ENCODE results near the gene KPNA1. TPM values are rescaled to one million over a fixed set of nuclear protein-coding genes. Genes with fewer than 3 reads are reported as not detected.
A peak's percentile ranks its signal among the peaks of the same experiment; 100 is the strongest.

KPNA1 gene
- polyA plus RNA-seq, 1 experiment: 54.0 TPM

DNA sequence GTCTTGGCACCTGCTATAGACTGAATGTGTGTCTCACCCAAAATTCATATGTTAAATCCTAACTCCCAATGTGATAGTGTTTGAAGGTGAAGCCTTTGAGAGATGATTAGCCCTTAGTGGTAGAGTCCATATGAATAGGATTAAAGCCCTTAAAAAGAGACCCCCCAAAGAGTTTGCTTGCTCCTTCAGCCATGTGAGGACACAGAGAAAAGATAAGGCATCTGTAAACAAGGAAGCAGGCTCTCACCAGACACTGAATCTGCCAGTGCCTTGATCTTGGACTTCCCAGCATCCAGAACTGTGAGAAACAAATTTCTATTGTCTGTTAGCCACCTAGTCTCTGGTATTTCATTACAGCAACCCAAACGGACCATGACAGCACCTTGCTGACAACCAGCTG is 16.6 kb downstream of the KPNA1 start:
- ChIA-PET CTCF (no interaction called here), POLR2A (no interaction called here)
- H3K27me3 ChIP-seq (ENCODE audit: control insufficient read depth, insufficient read depth, low read length): no peaks in the 10 kb centered on the region
- TF ChIP-seq, protein P1, sequence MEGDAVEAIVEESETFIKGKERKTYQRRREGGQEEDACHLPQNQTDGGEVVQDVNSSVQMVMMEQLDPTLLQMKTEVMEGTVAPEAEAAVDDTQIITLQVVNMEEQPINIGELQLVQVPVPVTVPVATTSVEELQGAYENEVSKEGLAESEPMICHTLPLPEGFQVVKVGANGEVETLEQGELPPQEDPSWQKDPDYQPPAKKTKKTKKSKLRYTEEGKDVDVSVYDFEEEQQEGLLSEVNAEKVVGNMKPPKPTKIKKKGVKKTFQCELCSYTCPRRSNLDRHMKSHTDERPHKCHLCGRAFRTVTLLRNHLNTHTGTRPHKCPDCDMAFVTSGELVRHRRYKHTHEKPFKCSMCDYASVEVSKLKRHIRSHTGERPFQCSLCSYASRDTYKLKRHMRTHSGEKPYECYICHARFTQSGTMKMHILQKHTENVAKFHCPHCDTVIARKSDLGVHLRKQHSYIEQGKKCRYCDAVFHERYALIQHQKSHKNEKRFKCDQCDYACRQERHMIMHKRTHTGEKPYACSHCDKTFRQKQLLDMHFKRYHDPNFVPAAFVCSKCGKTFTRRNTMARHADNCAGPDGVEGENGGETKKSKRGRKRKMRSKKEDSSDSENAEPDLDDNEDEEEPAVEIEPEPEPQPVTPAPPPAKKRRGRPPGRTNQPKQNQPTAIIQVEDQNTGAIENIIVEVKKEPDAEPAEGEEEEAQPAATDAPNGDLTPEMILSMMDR (IDR thresholded peaks at IDR 0.05; ENCODE audit: low read depth, low read length): no peak
- H3K4me3 ChIP-seq (ENCODE audit: low read depth, low read length): no peak overlapping the region
- no peaks in the 10 kb centered on the region for H3K9me3 ChIP-seq (ENCODE audit: control insufficient read depth, insufficient read depth, low read length)
- no peak for DNase-seq (ENCODE audit: low read depth, low spot score)
- no peak overlapping the region for H3K27ac ChIP-seq (ENCODE audit: low read depth, low read length)

DNA sequence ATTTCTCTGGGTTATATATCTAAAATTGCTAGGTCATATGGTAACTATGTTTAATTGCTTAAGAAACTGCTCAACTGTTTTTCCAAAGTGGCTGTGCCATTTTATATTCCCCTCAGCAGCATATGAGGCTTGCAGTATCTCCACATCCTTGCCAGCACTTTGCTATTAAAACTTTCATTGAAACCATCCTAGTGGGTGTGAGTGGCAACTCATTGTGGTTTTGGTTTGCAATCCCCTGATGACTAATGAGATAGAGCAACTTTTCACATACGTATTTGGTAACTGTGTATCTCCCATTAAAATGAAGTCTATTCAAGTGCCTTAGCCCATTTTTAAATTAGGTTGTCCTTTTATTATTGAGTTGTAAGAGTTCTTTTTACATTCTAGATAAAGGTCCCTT is 17.3 kb downstream of the KPNA1 start:
- TF ChIP-seq, protein P1 (IDR thresholded peaks at IDR 0.05; ENCODE audit: low read depth, low read length): no peak
- POLR2A ChIA-PET: no interaction called here
- DNase-seq (ENCODE audit: low read depth, low spot score): peak; percentile 62
- no peaks in the 10 kb centered on the region for H3K9me3 ChIP-seq (ENCODE audit: control insufficient read depth, insufficient read depth, low read length)
- no peak overlapping the region for H3K4me3 ChIP-seq (ENCODE audit: low read depth, low read length)
- H3K27ac ChIP-seq (ENCODE audit: low read depth, low read length): no peak overlapping the region
- no peaks in the 10 kb centered on the region for H3K27me3 ChIP-seq (ENCODE audit: control insufficient read depth, insufficient read depth, low read length)
- CTCF ChIA-PET: interaction anchor here (1.4 kb wide), 1 partner anchor 104 kb away, joined by 4 read pairs; no protein-coding TSS in a partner anchor

DNA sequence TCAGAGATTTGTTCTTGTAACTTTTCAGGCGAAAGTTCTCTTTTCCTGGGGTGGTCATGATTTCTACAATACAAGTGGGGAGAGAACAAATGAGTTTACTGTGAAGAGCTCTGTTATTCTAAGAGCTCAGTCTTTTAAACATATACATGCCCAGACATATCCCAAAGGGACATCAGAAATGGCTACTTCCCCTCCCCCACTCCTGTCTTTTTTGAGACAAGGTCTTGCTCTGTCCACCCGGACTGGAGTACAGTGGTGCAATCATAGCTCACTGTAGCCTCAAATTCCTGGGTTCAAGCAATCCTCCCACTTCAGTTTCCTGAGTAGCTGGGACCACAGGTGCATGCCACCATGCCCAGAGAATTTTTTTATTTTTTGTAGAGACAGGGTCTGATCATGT is 18.2 kb downstream of the KPNA1 start:
- ChIA-PET CTCF (interaction anchor here (0.5 to 1.4 kb wide), 3 partner anchors 18 to 183 kb away, joined by 3 to 5 read pairs (median 4); partner anchors contain the start of gene KPNA1), POLR2A (no interaction called here)

DNA sequence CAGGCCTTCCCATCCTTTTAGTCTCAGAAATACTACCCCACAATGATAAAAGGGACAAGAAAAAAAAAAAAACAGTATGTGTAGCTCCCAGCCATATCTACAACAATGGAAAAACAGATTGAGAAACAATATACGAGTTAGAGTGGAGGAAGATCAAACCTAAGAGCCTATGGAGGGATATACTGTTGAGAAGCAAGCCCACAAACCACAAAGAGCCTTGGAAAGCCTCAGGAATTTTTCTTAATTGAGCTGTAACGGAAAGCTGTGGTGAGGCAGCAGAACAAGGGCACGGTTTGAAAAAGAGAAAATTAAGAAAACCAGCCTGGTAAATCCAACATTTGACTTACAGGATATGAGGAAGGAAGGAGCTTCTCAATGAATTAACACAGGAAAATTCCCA is 21.4 kb downstream of the KPNA1 start:
- no peaks in the 10 kb centered on the region for H3K9me3 ChIP-seq (ENCODE audit: control insufficient read depth, insufficient read depth, low read length)
- ChIA-PET POLR2A (no interaction called here), CTCF (interaction anchor here (1.3 kb wide), 1 partner anchor 19 kb away, joined by 3 read pairs; no protein-coding TSS in a partner anchor)
- TF ChIP-seq, protein P1 (IDR thresholded peaks at IDR 0.05; ENCODE audit: low read depth, low read length): no peak
- no peak overlapping the region for H3K27ac ChIP-seq (ENCODE audit: low read depth, low read length)
- H3K4me3 ChIP-seq (ENCODE audit: low read depth, low read length): no peak overlapping the region
- no peak for DNase-seq (ENCODE audit: low read depth, low spot score)
- H3K27me3 ChIP-seq (ENCODE audit: control insufficient read depth, insufficient read depth, low read length): no peaks in the 10 kb centered on the region

More for the DNA sequence above, 18.2 kb downstream of the KPNA1 start:
- Histone ChIP-seq H3K27me3 (ENCODE audit: control insufficient read depth, insufficient read depth, low read length) (no peaks in the 10 kb centered on the region), H3K4me3 (ENCODE audit: low read depth, low read length) (no peak overlapping the region), H3K27ac (ENCODE audit: low read depth, low read length) (no peak overlapping the region), H3K9me3 (ENCODE audit: control insufficient read depth, insufficient read depth, low read length) (no peaks in the 10 kb centered on the region)
- DNase-seq (ENCODE audit: low read depth, low spot score): no peak
- TF ChIP-seq, protein P1 (IDR thresholded peaks at IDR 0.05; ENCODE audit: low read depth, low read length): no peak

DNA sequence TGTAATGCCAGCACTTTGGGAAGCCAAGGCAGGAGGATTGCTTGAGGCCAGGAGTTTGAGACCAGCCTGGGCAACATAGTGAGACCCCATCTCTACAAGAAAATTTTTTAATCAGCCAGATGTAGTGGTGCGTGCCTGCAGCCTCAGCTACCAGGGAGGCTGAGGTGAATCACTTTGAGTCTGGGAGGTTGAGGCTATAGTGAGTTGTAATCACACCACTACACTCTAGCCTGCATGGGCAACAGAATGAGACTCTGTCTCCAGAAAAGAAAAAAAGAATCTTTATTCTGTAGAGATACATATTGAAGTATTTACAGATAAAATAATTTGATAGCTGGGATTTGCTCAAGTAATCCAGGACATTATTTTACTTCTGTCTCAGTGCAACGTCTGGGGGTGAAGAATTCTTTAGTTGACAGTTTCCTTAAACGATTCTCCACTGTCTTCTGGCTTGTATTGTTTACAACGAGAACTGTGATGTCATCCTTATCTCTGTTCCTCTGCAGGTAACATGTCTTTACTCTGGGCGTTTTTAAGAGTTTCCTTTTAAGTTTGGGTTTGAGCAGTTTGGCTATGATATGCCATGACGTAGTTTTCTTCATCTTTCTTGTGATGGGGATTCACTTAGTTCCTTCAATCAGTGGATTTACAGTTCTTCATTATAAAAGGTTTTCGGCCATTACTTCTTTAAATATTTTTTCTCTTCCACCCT is 26.3 kb downstream of the KPNA1 start:
- no peaks in the 10 kb centered on the region for H3K27me3 ChIP-seq (ENCODE audit: control insufficient read depth, insufficient read depth, low read length)
- H3K27ac ChIP-seq (ENCODE audit: low read depth, low read length): no peak overlapping the region
- ChIA-PET POLR2A (interaction anchor here (0.6 kb wide), 1 partner anchor 34 kb away, joined by 4 read pairs; no protein-coding TSS in a partner anchor), CTCF (interaction anchor here (0.6 to 1.1 kb wide), 2 partner anchors 12 to 28 kb away, joined by 3 read pairs; no protein-coding TSS in a partner anchor)
- H3K9me3 ChIP-seq (ENCODE audit: control insufficient read depth, insufficient read depth, low read length): no peaks in the 10 kb centered on the region
- DNase-seq (ENCODE audit: low read depth, low spot score): no peak
- no peak overlapping the region for H3K4me3 ChIP-seq (ENCODE audit: low read depth, low read length)
- TF ChIP-seq, protein P1 (IDR thresholded peaks at IDR 0.05; ENCODE audit: low read depth, low read length): no peak
